Stimulated activated CD4-positive, alpha-beta T cell treated with anti-CD3 and anti-CD28 coated beads, Interleukin-1b, Interleukin-23, amount 100 ng/mL, for 1 hour (primary cell): Measurements from ENCODE around the gene LUZP4.
"Not testable (repeated sequence)": the region's sequence is repeated elsewhere in the genome, so short reads cannot be mapped to it uniquely, and the experiment has no call there.

Experiments used
- DNase-seq, 2 donors: peaks; one replicate each; pipeline ENCODE4 v3.0.0-alpha.2; 2020; ENCODE audit warnings: low read depth in 2 of 2

Gene LUZP4, protein sequence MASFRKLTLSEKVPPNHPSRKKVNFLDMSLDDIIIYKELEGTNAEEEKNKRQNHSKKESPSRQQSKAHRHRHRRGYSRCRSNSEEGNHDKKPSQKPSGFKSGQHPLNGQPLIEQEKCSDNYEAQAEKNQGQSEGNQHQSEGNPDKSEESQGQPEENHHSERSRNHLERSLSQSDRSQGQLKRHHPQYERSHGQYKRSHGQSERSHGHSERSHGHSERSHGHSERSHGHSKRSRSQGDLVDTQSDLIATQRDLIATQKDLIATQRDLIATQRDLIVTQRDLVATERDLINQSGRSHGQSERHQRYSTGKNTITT

DNA sequence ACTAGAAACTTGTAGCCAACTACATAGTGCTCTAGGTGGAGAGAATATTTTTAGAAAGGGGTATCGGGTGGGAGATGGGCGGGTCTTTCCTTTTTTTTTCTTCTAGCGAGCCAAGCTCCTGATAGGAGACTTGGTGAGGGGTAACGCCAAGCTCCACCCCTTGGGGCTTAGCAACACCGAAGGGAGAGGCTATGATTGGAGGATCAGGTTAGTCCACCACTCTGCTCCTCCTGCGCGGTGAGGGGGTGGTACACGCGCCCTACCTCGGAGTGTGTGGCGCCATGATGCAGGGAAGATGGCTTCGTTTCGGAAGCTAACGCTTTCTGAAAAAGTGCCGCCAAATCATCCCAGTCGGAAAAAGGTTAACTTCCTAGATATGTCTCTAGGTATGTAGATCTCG lies at the start of gene LUZP4:
Gene LUZP4, plus strand, starts transcription at position 251 of the 400 bp plus-strand sequence. Its CDS starts 45 bp downstream, at position 296.
- DNase-seq: no peak

DNA sequence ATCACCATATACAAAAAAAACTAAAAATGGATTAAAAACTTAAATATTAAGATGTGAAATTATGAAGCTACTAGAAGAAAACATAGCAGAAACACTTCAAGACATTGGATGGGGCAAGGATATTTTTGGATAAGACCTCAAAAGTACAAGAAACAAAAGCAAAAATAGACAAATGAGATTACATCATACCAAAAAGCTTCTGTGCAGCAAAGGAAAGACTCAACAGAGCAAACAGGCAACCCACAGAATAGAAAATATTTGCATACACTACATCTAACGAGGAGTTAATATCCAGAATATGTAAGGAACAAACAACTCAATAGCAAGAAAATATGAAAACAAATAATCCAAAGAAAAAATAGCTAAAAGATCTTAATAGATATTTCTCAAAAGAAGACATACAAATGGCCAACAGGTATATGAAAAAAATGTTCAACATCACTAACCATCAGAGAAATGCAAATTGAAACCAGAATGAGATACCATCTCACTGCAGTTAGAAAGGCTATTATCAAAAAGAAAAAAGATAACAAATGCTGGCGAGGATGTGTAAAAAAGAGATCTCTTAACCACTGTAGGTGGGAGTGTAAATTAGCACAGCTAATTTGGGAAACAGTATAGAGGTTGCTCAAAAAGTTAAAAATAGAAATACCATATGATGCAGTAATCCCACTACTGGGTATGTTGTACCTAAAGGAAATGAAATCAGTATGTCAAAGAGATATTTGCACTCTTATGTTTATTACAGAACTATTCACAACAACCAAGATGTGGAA lies 37.9 kb upstream of the LUZP4 start:
- no peak for DNase-seq

DNA sequence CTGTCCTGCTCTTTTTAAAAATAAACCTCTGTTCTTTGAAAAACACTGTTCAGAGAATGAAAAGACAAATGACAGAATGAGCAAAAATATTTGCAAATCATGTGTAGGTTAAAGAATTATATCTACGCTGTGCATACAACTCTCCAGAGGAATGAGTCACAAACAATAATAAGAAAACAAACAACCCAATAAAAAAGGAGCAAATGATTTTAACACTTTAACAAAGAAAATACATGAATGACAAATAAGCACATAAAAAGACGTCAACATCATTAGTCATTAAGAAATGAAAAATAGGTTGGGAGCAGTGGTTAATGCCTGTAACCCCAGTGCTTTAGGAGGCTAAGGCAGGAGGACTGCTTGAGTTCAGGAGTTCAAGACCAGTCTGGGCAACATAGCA lies 34.5 kb upstream of the LUZP4 start:
- DNase-seq: no peak

DNA sequence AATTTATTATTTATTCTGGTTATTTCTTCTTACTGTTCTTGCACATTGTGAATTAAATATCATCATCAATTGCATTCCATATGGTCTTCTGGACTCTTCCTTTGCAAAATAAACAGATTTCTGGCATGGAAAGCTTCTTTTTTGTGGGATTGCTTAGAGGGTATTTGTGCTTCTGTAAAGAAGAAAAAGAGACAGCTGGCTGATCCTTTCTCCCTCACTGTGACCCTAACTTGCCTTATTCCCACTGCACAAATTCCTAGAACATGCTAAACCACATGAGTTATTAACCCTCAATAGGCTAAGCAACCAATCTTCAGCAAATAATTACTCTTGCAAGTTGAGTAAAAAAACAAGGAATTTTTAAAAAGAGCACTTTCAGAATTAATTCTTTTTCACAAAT lies 31.8 kb upstream of the LUZP4 start:
- DNase-seq: no peak

DNA sequence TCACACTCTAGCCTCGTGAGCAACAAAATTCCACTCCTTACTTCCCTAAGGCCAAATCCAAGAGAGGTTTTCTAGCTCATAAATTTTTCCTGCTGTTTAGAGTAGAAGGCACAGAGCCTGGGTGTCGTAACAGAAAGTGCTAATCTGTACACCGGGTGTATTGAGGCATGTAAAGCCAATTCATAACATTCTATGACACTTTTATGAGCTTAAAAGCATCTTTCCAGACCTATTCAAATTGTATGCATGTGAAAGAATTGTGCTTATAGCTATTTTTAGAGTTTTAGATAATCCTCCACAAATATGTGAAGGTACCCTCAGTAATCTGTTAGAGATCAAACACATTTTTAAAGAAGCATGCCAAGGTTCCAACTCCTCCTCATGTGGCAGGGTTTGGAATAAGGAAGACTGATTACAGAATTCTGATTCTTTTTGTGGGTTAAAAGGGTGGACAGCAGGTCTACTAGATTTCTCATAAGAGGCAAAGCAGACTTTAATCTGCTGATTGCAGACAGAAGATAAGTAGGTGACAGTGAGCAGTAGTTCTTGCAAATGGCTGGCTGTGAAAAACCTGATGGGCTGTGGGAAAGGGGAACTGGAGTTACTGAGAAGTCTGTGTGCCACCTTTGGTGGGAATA lies 30.2 kb upstream of the LUZP4 start:
- no peak for DNase-seq

DNA sequence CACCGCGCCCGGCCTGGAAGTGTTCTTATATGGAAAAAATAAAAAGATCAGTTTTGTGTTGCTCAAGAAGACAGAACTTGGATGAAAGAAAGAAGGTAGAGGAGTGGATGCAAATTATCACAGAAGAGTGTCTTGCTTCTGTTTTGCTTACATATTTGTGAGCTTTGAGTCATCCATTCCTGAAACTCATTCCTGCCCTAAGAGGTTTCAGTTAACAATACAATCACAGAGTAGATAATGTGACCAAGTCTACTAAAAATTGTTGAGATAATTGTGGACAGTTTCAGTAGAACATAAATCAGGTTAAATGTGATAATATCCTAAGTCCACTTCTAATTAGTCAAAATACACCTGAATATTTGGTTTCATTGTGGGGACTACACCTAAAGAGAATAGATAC lies 29.2 kb upstream of the LUZP4 start:
- no peak for DNase-seq

DNA sequence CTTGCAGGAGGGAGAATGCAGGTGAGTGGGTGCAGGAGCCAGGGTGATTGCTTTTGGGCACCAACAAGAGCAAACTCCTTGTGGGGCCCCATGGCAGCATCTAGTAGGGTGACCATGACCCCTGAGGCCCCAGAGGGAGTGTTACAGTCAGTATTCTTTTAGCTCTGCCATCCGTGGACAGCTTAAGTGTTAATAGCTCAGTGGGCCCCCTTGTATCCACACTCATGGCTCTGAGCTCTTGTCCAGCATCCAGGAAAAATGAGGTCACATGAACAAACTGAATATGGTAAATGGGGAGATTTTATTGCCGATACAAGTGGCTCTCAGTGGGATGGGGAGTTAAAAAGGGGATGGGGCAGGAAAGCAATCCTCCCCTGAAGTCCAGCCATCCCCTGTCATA lies 28.4 kb upstream of the LUZP4 start:
- no peak for DNase-seq

DNA sequence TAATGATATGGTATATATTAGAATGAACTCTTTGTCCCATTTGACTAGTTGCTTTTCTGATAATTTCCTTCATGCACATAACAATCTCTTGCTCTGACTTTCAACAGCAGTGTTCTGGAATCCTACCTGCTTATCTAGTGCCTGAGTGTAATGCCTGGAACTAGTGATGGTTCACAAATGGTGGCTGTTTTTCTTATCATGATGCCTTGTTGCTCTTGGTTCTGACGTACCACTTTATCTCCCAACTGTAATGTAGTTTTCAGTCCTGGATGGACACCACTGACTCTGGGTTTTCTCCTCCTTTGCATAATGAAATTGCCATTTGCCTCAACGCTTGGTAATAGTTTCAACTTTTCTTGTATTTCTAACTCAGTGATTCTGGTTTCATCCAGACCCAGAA lies 25.5 kb upstream of the LUZP4 start:
- DNase-seq: no peak

DNA sequence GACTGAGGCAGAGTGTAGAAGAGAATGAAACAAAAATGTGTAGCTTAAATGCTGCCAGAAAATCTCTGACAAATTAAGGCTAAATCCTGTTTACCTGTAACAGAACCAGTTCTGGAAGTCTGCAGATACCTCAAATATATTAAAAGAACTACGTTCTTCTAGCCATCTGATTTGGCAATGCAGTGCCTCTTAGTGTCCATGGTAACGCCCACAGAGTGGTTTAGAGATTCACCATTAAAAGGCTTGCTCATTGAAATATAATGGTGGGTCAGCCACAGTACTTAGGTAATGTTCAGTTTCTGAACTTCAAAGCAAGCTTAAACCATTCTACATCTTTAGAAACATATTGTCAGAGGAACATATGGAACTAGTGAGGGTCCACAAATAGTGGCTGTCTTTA lies 23.2 kb upstream of the LUZP4 start:
- DNase-seq: no peak

DNA sequence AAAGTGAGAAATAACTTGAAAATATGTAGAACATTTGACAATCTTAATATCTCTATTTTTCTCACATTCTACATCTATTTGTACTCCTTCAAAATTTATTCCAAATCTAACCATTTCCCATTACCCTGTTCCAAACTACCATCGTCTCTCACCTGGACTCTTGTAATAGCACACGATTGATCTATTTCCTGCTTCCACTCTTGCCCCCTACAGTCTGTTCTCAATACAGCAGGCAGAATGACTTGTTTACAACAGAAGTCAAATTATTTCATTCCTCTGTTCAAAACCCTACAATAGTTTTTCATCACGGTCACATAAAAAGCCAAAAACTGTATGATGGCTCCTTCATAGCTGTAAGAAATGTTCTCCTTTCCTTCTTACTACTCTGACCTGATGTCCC lies 21.1 kb upstream of the LUZP4 start:
- DNase-seq: no peak

DNA sequence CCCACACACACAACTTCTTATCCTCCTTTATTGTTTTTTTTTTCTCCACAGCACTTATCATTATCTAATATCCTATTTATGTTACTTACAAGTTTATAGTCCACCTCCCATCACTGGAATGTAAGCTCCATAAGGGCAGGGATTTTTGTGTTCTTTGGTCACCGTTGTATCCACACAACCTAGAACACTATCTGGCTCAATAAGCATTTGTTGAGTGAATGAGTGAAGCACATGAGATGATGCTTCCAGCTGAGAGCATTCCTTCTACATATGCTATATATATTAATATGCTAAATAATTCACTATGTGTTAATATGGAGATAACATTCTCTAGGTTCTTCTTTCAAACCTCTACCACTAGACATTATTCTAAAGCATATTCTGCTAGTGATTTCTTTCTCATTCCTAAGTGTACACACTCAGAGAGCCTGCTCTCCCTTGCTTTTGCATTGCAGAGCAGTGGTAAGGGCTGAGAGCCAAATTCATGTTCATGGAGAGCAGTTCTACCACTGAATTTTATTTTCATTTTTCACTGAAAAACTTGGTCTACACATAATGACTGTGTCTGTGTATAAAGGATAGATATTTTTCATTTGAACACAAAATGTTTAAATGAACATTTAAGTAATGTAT lies 20.3 kb upstream of the LUZP4 start:
- DNase-seq: no peak

DNA sequence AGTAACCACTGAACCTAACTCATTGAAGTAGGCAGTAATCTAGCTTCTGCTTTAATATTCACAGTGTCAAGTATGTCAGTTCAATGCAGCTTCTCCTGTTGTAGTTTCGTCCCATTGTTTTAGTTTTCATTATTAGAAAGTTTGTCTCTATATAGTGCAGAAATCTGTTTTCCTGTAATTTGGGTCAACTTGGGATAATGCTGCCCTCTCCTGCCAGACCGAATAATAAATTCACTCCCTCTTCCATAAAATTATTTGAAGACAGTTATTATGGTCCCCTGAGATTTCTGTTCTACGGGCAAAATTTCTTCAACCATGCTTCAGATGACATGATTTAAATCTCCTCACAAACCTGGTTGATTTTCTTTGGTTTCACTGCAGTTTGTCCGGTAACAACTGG lies 4.6 kb upstream of the LUZP4 start:
- DNase-seq: no peak

DNA sequence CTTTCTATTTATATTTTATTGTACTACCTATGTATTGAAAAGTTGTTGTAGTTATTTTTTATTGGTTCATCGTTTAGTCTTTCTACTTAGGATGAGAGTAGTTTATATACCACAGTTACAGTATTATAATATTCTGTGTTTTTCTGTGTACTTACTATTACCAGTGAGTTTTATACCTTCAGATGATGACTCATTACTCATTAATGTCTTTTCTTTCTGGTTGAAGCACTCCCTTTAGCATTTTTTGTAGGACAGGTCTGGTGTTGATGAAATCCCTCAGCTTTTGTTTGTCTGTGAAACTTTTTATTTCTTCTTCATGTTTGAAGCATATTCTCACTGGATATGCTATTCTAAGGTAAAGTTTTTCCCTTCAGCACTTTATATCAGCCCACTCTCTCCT lies 7.7 kb downstream of the LUZP4 start:
- DNase-seq: no peak

DNA sequence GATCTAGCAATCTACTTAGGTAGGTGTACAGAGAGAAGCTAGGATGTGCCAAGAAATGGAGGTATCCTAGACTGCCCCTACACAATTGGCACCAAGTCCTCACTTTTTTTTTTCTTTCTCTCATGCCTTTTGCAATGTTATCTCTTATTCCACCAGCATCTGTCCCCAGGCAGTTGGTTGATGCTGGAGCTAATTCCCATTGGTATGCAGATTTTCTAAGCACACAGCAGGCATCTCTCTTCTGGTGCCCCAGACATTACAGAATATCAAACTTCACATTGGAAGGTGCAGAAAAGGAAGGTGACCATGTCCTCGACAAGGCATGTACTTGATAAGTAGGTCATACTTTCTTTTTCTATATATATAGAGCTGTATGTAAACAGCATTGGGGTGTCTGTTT lies 21.6 kb downstream of the LUZP4 start:
- DNase-seq: no peak

DNA sequence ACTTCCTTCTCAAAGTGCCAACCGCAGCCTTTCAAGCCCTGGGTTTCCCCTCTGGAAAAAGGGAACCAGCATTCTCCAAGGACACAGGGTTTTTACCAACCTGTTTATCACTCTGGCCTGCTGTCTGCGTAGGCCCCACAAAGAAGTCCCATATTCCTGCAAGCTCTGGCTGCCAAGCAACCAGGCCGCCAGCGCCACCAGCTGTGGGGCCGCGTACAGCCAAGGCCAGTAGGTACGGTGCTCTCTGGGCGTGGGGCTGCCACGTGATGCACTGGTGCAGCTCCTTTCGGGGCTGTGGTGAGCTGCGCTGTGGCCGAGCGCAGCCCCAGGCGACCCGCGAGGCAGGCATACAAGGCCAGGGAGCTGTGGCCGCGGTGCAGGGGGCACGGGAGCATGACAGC lies 22.1 kb downstream of the LUZP4 start:
- DNase-seq: no peak

DNA sequence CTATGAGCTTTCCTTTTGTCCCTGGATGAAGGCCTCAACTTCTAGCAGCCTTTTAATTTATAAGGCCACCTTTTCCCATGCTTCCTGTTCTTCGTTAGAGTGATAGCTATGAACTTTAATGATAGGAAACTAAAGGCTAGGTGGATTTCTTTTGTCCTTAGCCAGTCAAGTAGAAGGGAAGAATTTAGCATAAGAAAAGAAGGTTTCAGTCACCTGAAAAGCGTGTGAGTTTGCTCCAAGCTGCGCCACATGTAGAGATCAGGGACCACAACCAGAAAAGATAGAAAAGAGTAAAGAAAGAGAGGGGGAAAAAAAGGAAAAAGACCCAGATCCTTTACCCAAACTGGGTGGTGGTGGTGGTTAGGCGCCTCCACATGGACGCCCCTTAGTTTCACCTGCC lies 28.6 kb downstream of the LUZP4 start:
- no peak for DNase-seq

DNA sequence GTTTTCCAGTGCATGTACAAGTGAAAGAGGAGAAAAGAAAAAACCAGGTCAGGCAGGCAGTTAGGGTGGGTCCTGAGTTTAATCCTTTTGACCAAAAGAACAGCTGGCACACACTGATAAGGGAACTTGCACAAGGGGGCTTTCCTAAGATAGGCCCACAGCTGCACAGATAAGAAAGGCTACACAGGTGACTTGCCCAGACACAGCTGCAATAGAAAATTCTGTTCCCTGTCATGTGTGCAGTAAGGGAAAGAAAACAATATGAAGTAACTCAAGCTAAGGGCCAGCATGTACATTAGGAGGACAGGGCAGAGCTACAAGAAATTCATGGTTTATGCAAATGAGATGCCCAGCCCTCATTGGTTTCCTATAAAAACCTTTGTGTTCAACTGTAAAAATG lies 32.9 kb downstream of the LUZP4 start:
- no peak for DNase-seq

DNA sequence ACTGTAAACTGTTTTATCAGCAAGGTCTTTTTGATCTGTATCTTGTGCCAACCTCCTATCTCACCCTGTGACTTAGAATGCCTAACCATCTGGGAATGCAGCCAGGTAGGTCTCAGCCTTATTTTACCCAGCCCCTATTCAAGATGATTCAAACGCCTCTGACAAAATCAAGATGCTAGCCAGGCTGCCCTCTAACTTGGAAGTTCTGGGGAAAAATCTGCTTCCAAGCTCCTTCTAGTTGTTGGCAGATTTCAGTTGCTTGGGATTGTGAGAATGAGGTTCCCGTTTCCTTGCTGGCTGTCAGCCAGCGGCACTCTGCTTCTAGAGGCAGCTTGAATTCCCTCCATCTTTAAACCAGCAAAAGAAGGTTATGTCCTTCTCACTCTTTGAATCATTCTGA lies 34.7 kb downstream of the LUZP4 start:
- DNase-seq: no peak

DNA sequence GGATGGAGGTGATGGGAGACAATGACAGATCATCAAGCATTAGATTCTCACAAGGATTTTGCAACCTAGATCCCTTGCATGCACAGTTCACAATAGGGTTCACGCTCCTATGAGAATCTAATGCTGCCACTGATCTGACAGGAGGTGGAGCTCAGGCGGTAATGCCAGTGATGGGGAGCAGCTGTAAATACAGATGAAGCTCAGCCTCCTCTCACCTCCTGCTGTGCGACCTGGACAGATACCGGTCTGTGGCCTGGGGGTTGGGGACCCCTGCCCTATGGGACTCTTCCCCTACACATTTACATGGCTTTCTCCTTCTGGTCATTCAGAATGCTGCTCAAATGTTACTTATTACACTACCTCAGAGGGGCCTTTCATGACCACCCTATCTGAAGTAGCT lies 39.8 kb downstream of the LUZP4 start:
- DNase-seq: not testable (repeated sequence)

DNA sequence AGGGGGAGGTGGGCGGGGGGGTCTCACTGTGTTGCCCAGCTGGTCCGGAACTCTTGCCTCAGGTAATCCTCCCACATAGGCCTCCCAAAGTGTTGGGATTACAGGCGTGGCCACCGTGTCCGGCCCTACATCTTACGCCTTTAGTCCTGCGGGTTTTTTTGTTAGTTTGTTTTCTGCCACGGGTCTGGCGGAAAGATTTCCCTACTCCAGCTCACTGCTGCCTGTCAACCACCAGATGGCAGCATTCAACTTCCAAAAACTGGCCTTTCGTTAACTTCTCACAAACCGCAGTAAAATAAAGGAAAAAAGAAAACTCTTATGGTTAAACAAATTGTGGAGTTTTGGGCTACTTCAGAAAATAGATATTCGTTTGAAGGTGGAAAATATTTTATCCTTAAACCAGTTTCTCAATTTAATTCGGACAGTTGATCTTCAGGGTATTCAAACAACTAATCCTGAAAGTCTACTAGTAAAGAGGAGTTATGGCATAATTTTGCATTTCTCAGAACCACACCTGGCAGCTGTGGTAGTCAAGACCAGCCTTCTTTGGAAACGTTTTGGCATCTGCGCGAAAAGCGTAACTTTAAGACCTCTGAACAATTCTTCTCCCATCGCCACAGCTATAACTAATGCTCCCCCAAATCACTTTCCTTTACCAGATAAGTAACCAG lies 41.1 kb downstream of the LUZP4 start:
- DNase-seq: no peak

DNA sequence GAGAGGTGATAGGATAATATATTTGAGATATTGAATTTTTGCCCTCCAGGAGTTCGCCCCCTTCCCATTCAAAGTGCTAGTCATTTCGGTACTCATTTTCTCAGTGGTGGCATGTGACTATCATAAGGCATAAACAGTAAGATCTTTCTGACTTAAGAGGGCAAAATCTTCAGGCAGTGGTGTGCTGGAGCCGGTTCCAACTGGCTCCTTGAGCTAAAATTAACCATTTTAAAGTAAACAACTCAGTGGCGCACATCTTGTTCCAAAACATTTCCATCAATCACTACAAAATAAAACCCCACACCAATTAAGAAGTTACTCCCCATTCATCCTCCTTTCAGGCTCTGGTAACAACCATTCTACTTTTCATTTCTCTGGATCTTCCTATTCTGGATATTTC lies 43.3 kb downstream of the LUZP4 start:
- DNase-seq: no peak

DNA sequence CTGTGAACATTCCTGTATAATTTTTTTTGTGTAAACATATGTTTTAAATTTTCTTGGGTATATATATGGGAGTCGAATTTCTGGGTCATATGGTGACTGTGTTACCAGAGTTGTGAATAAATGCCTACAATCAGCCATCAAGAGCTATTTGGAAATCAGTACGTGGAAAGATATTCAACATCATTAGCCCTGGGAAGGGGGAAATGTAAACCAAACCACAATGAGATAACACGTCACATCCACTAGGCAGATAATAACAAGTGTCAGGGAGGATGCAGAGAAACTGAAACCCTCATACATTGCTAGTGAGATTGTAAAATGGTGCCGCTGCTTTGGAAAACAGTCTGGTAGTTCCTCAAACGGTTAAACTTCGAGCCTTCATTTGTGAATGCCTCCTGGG lies 43.9 kb downstream of the LUZP4 start:
- no peak for DNase-seq
